ENCODE results near the gene RAP1GAP. TPM values are rescaled to one million over a fixed set of nuclear protein-coding genes. Genes with fewer than 3 reads are reported as not detected.

RAP1GAP gene
- total and polyA plus RNA-seq, 4 donors, result 17.1 to 103 (median 66.7) TPM

GRCh38 chr1:21617126-21617738, 51.9 kb downstream of the RAP1GAP start:
- no peaks in the 10 kb centered on the region for H3K9me3 ChIP-seq (ENCODE audit: control insufficient read depth, insufficient read depth, low read length)
- no peak overlapping the region for H3K4me3 ChIP-seq (ENCODE audit: low read depth, low read length)
- H3K27ac ChIP-seq (ENCODE audit: low read depth, low read length), result no peak overlapping the region
- 89% methylated on average over 13 of the region's 16 CpGs for WGBS (ENCODE audit: insufficient coverage)
- H3K36me3 ChIP-seq (ENCODE audit: control insufficient read depth, insufficient read depth, low read length), result peaks cover 81% of the 10 kb centered on the region
- no peaks in the 10 kb centered on the region for H3K27me3 ChIP-seq (ENCODE audit: control insufficient read depth, insufficient read depth, low read length)
- DNase-seq (ENCODE audit: low read depth in 4 of 6, low spot score in 6 of 6), result no peak
- peaks cover 44% of the 10 kb centered on the region for H3K4me1 ChIP-seq (ENCODE audit: control insufficient read depth, insufficient read depth, low read length)

- DNase-seq (ENCODE audit: low read depth in 4 of 6, low spot score in 6 of 6), result no peak
- WGBS (ENCODE audit: insufficient coverage), result 75% methylated on average over 8 of the region's 8 CpGs
- peaks cover 37% of the 10 kb centered on the region for H3K4me1 ChIP-seq (ENCODE audit: control insufficient read depth, insufficient read depth, low read length)
- peaks cover 87% of the 10 kb centered on the region for H3K36me3 ChIP-seq (ENCODE audit: control insufficient read depth, insufficient read depth, low read length)
- no peak overlapping the region for H3K27ac ChIP-seq (ENCODE audit: low read depth, low read length)
- H3K9me3 ChIP-seq (ENCODE audit: control insufficient read depth, insufficient read depth, low read length), result no peaks in the 10 kb centered on the region
- no peak overlapping the region for H3K4me3 ChIP-seq (ENCODE audit: low read depth, low read length)
- H3K27me3 ChIP-seq (ENCODE audit: control insufficient read depth, insufficient read depth, low read length), result no peaks in the 10 kb centered on the region
Measured at GRCh38 chr1:21616372-21616771, 52.8 kb downstream of the RAP1GAP start.

GRCh38 chr1:21614419-21615115, 54.6 kb downstream of the RAP1GAP start:
- Histone ChIP-seq H3K36me3 (ENCODE audit: control insufficient read depth, insufficient read depth, low read length) (peaks cover 95% of the 10 kb centered on the region), H3K9me3 (ENCODE audit: control insufficient read depth, insufficient read depth, low read length) (no peaks in the 10 kb centered on the region), H3K27me3 (ENCODE audit: control insufficient read depth, insufficient read depth, low read length) (no peaks in the 10 kb centered on the region), H3K4me1 (ENCODE audit: control insufficient read depth, insufficient read depth, low read length) (peaks cover 19% of the 10 kb centered on the region), H3K4me3 (ENCODE audit: low read depth, low read length) (no peak overlapping the region), H3K27ac (ENCODE audit: low read depth, low read length) (no peak overlapping the region)
- 91% methylated on average over 10 of the region's 11 CpGs for WGBS (ENCODE audit: insufficient coverage)
- DNase-seq (ENCODE audit: low read depth in 4 of 6, low spot score in 6 of 6), result no peak

DNA sequence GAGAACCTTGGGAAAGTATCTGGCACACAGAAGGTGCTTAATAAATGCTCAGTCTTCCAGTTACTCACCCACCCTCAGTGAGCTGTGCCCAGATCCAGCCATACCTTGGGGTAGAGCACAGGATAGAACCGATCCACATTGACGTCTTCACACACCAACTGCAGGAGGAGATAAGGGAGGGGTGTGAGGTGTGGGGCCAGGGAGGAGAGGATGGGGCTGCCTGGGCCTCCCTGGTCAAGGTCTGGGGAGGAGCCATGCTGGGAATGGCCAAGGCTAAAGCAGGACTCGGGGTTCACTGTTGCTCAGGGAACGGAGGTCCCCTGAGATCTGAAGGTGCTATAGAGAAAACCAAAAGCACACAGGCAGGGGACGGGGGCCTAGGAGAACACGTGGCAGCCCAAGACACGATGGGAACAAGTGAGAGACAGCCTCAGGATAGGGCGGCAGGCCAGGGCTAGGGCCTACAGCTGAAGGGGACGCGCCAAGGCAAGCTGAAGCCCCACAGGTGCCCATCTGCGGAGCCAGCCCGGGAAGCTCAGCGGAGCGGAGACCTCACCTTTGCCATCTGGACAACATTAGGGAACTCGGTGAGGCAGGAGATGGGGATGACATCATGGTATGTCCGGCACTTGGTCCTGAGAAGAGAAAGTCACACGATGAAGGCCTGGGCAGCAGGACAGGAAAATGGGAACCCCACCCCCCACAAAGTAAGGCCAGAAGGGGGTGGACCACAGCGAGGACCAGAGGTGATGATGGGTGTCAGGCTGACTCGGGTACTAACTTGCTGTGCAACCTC, 55.9 kb downstream of the RAP1GAP start:
- H3K27ac ChIP-seq (ENCODE audit: low read depth, low read length), result no peak overlapping the region
- 88% methylated on average over 15 of the region's 19 CpGs for WGBS (ENCODE audit: insufficient coverage)
- peaks cover 6% of the 10 kb centered on the region for H3K4me1 ChIP-seq (ENCODE audit: control insufficient read depth, insufficient read depth, low read length)
- H3K27me3 ChIP-seq (ENCODE audit: control insufficient read depth, insufficient read depth, low read length), result no peaks in the 10 kb centered on the region
- H3K4me3 ChIP-seq (ENCODE audit: low read depth, low read length), result no peak overlapping the region
- H3K9me3 ChIP-seq (ENCODE audit: control insufficient read depth, insufficient read depth, low read length), result no peaks in the 10 kb centered on the region
- H3K36me3 ChIP-seq (ENCODE audit: control insufficient read depth, insufficient read depth, low read length), result peaks cover 97% of the 10 kb centered on the region
- DNase-seq (ENCODE audit: low read depth in 4 of 6, low spot score in 6 of 6), result no peak

DNA sequence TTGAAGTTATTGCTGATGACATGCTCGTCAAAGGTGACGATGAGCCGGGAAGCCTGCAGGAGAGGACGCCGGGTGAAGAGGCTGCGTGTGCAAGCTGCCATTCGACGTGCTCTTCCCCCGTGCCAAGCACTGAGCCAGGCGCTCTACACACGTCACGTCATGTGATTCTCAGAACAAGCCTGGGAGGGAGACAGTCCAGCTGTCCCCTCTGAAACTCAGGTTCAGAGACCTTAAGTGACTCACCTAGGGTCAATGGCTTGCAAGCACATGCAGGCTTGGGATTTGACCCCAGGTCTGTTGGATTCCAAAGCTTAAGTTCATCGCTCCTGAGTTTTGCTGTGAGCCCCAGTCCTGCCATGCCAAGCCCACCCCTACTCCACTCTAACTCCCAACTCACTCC, 57.1 kb downstream of the RAP1GAP start:
- H3K4me1 ChIP-seq (ENCODE audit: control insufficient read depth, insufficient read depth, low read length), result peaks cover 6% of the 10 kb centered on the region
- H3K9me3 ChIP-seq (ENCODE audit: control insufficient read depth, insufficient read depth, low read length), result no peaks in the 10 kb centered on the region
- WGBS (ENCODE audit: insufficient coverage), result 95% methylated on average over 13 of the region's 13 CpGs
- H3K27ac ChIP-seq (ENCODE audit: low read depth, low read length), result no peak overlapping the region
- H3K4me3 ChIP-seq (ENCODE audit: low read depth, low read length), result no peak overlapping the region
- DNase-seq (ENCODE audit: low read depth in 4 of 6, low spot score in 6 of 6), result no peak
- no peaks in the 10 kb centered on the region for H3K27me3 ChIP-seq (ENCODE audit: control insufficient read depth, insufficient read depth, low read length)
- peaks cover 96% of the 10 kb centered on the region for H3K36me3 ChIP-seq (ENCODE audit: control insufficient read depth, insufficient read depth, low read length)

- WGBS (ENCODE audit: insufficient coverage), result 84% methylated on average over 19 of the region's 21 CpGs
- Histone ChIP-seq H3K36me3 (ENCODE audit: control insufficient read depth, insufficient read depth, low read length) (peaks cover 98% of the 10 kb centered on the region), H3K27me3 (ENCODE audit: control insufficient read depth, insufficient read depth, low read length) (no peaks in the 10 kb centered on the region), H3K4me3 (ENCODE audit: low read depth, low read length) (no peak overlapping the region), H3K4me1 (ENCODE audit: control insufficient read depth, insufficient read depth, low read length) (peaks cover 6% of the 10 kb centered on the region), H3K9me3 (ENCODE audit: control insufficient read depth, insufficient read depth, low read length) (no peaks in the 10 kb centered on the region), H3K27ac (ENCODE audit: low read depth, low read length) (no peak overlapping the region)
- DNase-seq (ENCODE audit: low read depth in 4 of 6, low spot score in 6 of 6), result no peak
Measured at GRCh38 chr1:21610989-21611785, 58.0 kb downstream of the RAP1GAP start.

GRCh38 chr1:21610027-21610426, 59.1 kb downstream of the RAP1GAP start:
- H3K36me3 ChIP-seq (ENCODE audit: control insufficient read depth, insufficient read depth, low read length), result peaks cover 99% of the 10 kb centered on the region
- 92% methylated on average over 15 of the region's 16 CpGs for WGBS (ENCODE audit: insufficient coverage)
- H3K4me3 ChIP-seq (ENCODE audit: low read depth, low read length), result no peak overlapping the region
- H3K4me1 ChIP-seq (ENCODE audit: control insufficient read depth, insufficient read depth, low read length), result peaks cover 6% of the 10 kb centered on the region
- no peak overlapping the region for H3K27ac ChIP-seq (ENCODE audit: low read depth, low read length)
- no peaks in the 10 kb centered on the region for H3K27me3 ChIP-seq (ENCODE audit: control insufficient read depth, insufficient read depth, low read length)
- DNase-seq (ENCODE audit: low read depth in 4 of 6, low spot score in 6 of 6), result no peak
- no peaks in the 10 kb centered on the region for H3K9me3 ChIP-seq (ENCODE audit: control insufficient read depth, insufficient read depth, low read length)

DNA sequence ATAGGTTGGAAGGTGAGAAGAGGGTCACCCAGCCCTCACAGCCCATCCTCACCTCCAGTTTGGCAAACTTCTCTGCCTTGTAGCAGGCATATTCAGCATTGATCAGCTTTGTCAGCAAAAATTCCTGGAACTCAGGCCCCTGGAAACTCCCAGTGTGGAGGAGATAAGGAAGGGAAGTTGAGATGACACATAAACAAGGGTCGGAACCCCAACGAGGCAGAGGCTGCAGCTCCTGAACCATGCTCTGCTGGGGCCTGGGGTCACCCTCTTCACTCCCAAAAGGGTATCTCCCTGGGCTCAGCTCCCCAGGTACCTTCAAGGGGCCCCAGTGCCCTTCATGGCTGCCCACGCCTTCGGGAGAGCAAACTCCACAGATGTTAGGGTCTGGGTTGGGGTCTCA, 60.4 kb downstream of the RAP1GAP start:
- no peak for DNase-seq (ENCODE audit: low read depth in 4 of 6, low spot score in 6 of 6)
- Histone ChIP-seq H3K36me3 (ENCODE audit: control insufficient read depth, insufficient read depth, low read length) (peaks cover 97% of the 10 kb centered on the region), H3K9me3 (ENCODE audit: control insufficient read depth, insufficient read depth, low read length) (no peaks in the 10 kb centered on the region), H3K27me3 (ENCODE audit: control insufficient read depth, insufficient read depth, low read length) (no peaks in the 10 kb centered on the region), H3K4me3 (ENCODE audit: low read depth, low read length) (no peak overlapping the region), H3K4me1 (ENCODE audit: control insufficient read depth, insufficient read depth, low read length) (peaks cover 6% of the 10 kb centered on the region), H3K27ac (ENCODE audit: low read depth, low read length) (no peak overlapping the region)
- WGBS (ENCODE audit: insufficient coverage), result no CpG with 5 or more reads among the region's 4 CpGs
